Cardiac septum (tissue), 1 donor: Measurements from ENCODE around the gene KLK14. TPM values are rescaled to one million over a fixed set of nuclear protein-coding genes. Genes with fewer than 3 reads are reported as not detected.

ENCODE experiments used
- DNase-seq: peaks from one replicate; pipeline ENCODE4 v3.0.0-alpha.2; 2020; ENCODE audit warnings: low spot score
- intact Hi-C: fragments of 100-400 bp; cut with DNase I; formaldehyde crosslinking; loops from one replicate; pipeline ENCODE4 v1.14.0; 2022
- total RNA-seq: library from RNA; stranded (reverse); fragmentation: NEBNext Ultra II Directional; extraction: Animal tissue kit (Norgen Biotek cat#: 25700); gene quantifications from one replicate; pipeline ENCODE4 v1.2.1, GENCODE V29; 2021
- donor health status: DM: no; HTN: no; CAD: no.

KLK14 gene
- total RNA-seq, 1 donor from 2014 or later: 0.32 TPM

DNA sequence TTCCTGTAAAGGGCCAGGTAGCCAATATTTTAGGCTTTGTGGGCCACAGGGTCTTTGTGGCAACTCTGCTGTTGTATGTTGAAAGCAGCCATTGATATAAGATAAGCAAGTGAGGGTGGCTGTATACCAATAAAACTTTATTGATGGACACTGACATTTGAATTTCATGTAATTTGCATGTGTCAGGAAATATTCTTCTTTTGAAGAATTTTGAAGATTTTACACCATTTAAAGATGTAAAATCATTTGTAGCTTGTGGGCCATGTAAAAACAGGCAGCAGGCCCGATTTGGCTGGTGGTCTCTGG, 27.9 kb upstream of the KLK14 start:
- DNase-seq: no peak
- intact Hi-C loops: no loop called here

GRCh38 chr19:51108805-51109146, 26.1 kb upstream of the KLK14 start:
- intact Hi-C loops: loop anchor here (10.0 kb wide), 1 partner anchor 486 kb away; no protein-coding TSS in a partner anchor
- no peak for DNase-seq

DNA sequence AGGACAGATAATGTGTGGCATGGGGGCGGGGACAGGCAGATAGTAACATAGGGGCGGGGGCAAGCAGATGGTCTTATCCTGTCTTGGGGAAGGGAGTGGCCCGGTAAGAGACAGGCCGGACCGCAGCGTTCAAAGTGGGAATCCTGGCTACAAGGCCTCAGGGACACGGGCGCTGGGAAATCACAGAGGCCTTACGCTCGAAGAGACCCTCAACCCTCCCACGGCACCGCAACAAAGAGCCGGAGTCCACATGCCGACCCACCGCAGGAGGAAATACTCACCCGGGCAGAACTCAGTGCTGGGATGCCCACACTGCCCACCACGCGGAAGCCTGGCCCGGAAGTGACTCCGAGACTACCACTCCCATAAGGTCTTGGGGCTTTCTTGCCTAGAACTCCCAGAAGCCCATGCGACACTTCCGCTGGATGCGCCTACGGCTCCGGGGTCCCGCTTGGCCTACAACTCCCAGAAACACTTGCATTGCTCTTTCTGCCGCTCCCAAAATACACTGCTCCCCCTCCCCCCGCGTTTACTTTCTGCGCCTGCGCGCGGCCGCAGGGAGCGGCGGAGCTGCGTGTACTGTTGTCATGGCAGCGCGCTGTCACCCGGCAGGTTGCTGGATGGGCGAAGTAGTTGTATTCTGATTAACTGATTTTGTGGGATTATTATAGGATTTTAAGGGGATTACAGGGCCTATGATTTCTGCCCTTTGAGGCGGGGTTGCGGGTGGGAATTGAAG, 25.5 kb upstream of the KLK14 start, which contains the start of gene CTU1:
CTU1 (minus strand) TSS at position 344 of the 739 bp plus-strand sequence. CDS start 3,840 bp downstream, outside the sequence.
- intact Hi-C loops: loop anchor here (10.0 kb wide), 1 partner anchor 487 kb away; no protein-coding TSS in a partner anchor
- peak; percentile 100 for DNase-seq

- no peak for DNase-seq
- intact Hi-C loops: loop anchor here (10.0 kb wide), 1 partner anchor 487 kb away; no protein-coding TSS in a partner anchor
Observed at GRCh38 chr19:51107406-51108065, 24.8 kb upstream of the KLK14 start.

DNA sequence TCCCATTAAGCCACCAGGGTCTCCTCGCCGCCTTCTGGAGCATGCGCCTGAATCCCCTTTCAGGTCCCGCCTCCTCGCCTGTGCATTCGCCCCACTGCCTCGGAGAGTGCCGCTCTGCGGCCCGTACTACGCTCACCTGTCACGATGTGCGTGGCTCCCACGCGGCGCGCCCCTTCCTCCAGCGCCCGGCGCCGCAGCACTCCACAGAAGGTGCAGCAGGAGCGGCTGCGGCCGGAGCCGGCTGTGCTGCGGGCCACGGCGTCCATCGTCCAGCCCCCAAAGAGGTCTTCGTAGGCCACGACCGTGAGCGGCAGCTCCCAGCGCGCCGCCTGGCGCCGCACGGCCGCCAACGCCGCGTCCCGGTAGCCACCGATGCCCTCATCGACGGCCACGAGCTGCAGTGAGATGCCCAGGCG, 21.2 kb upstream of the KLK14 start:
- no peak for DNase-seq
- intact Hi-C loops: loop anchor here (10.0 kb wide), 1 partner anchor 491 kb away; no protein-coding TSS in a partner anchor

DNA sequence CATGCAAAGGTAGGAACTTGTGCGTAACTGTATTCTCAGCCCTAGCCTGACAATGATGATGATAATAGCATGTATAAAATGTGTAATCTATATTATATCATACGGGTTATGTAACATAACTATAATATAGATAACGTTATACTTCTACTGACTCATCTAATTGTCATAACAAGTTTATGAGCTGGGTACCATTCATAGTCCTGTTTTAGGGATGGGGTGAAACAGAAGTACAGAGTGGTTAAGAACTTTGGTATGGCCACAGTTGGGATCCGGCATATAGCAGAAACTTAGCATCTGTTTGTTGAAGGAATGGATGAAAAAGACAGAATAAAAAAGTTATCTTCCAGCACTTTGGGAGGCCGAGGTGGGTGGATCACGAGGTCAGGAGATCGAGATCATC, 20.3 kb upstream of the KLK14 start:
- intact Hi-C loops: loop anchor here (10.0 kb wide), 1 partner anchor 492 kb away; no protein-coding TSS in a partner anchor
- no peak for DNase-seq

GRCh38 chr19:51101171-51101865, 18.6 kb upstream of the KLK14 start:
- intact Hi-C loops: loop anchor here (10.0 kb wide), 1 partner anchor 493 kb away; no protein-coding TSS in a partner anchor
- DNase-seq: no peak

GRCh38 chr19:51100601-51101000, 17.9 kb upstream of the KLK14 start:
- intact Hi-C loops: loop anchor here (10.0 kb wide), 1 partner anchor 494 kb away; no protein-coding TSS in a partner anchor

GRCh38 chr19:51099047-51099382, 16.3 kb upstream of the KLK14 start:
- DNase-seq: no peak
- intact Hi-C loops: loop anchor here (10.0 kb wide), 1 partner anchor 164 kb away; no protein-coding TSS in a partner anchor

More at GRCh38 chr19:51100601-51101000, 17.9 kb upstream of the KLK14 start:
- DNase-seq: no peak

- DNase-seq: no peak
- intact Hi-C loops: loop anchor here (10.0 kb wide), 1 partner anchor 164 kb away; no protein-coding TSS in a partner anchor
Observed at GRCh38 chr19:51098365-51099046, 15.8 kb upstream of the KLK14 start.

GRCh38 chr19:51097796-51098195, 15.1 kb upstream of the KLK14 start:
- intact Hi-C loops: loop anchor here (10.0 kb wide), 1 partner anchor 163 kb away; no protein-coding TSS in a partner anchor
- no peak for DNase-seq

GRCh38 chr19:51097166-51097738, 14.6 kb upstream of the KLK14 start:
- intact Hi-C loops: loop anchor here (10.0 kb wide), 1 partner anchor 162 kb away; no protein-coding TSS in a partner anchor
- DNase-seq: peak; percentile 88

- intact Hi-C loops: loop anchor here (10.0 kb wide), 1 partner anchor 162 kb away; no protein-coding TSS in a partner anchor
- no peak for DNase-seq
Observed at GRCh38 chr19:51096473-51097165, 13.9 kb upstream of the KLK14 start.

- intact Hi-C loops: loop anchor here (2.0 to 10.0 kb wide), 2 partner anchors 74 to 160 kb away; no protein-coding TSS in a partner anchor
- no peak for DNase-seq
Observed at GRCh38 chr19:51094696-51095279, 12.1 kb upstream of the KLK14 start.

GRCh38 chr19:51093510-51094345, 11.0 kb upstream of the KLK14 start:
- no peak for DNase-seq
- intact Hi-C loops: loop anchor here (2.0 to 10.0 kb wide), 2 partner anchors 73 to 159 kb away; no protein-coding TSS in a partner anchor

- intact Hi-C loops: loop anchor here (10.0 kb wide), 1 partner anchor 158 kb away; no protein-coding TSS in a partner anchor
- peak; percentile 68 for DNase-seq
Observed at GRCh38 chr19:51093101-51093500, 10.4 kb upstream of the KLK14 start.
